ENCODE data around the gene IPPK. TPM values are rescaled to one million over a fixed set of nuclear protein-coding genes. Genes with fewer than 3 reads are reported as not detected.
"Not testable (repeated sequence)": the region's sequence is repeated elsewhere in the genome, so short reads cannot be mapped to it uniquely, and the experiment has no call there.

Gene IPPK
- total RNA-seq, 1 donor from 2014 or later = 10.1 TPM

- no peak for TF ChIP-seq CTCF (IDR thresholded peaks at IDR 0.05; ENCODE audit: unreplicated experiment)
- Mint-ChIP-seq H3K27ac (ENCODE audit: unreplicated experiment) (no peak overlapping the region), H3K4me1 (ENCODE audit: unreplicated experiment) (no peaks in the 10 kb centered on the region), H3K9me3 (ENCODE audit: unreplicated experiment) (no peaks in the 10 kb centered on the region), H3K36me3 (ENCODE audit: low read depth, unreplicated experiment) (peaks cover 19% of the 10 kb centered on the region), H3K27me3 (ENCODE audit: unreplicated experiment) (no peaks in the 10 kb centered on the region), H3K4me3 (ENCODE audit: unreplicated experiment) (no peak overlapping the region)
- DNase-seq (ENCODE audit: low spot score) = no peak
Observed at GRCh38 chr9:92627651-92628050, 42.3 kb downstream of the IPPK start.

GRCh38 chr9:92626484-92626883, 43.4 kb downstream of the IPPK start:
- no peak for DNase-seq (ENCODE audit: low spot score)
- Mint-ChIP-seq H3K36me3 (ENCODE audit: low read depth, unreplicated experiment) (peaks cover 12% of the 10 kb centered on the region), H3K4me3 (ENCODE audit: unreplicated experiment) (no peak overlapping the region), H3K9me3 (ENCODE audit: unreplicated experiment) (no peaks in the 10 kb centered on the region), H3K27me3 (ENCODE audit: unreplicated experiment) (no peaks in the 10 kb centered on the region), H3K4me1 (ENCODE audit: unreplicated experiment) (no peaks in the 10 kb centered on the region), H3K27ac (ENCODE audit: unreplicated experiment) (no peak overlapping the region)
- no peak for TF ChIP-seq CTCF (IDR thresholded peaks at IDR 0.05; ENCODE audit: unreplicated experiment)

GRCh38 chr9:92623936-92624335, 46.0 kb downstream of the IPPK start:
- not testable (repeated sequence) for H3K4me1 Mint-ChIP-seq (ENCODE audit: unreplicated experiment); H3K27me3 Mint-ChIP-seq (ENCODE audit: unreplicated experiment)

GRCh38 chr9:92620845-92621244, 49.1 kb downstream of the IPPK start:
- Mint-ChIP-seq H3K4me3 (ENCODE audit: unreplicated experiment) (no peak overlapping the region), H3K9me3 (ENCODE audit: unreplicated experiment) (no peaks in the 10 kb centered on the region), H3K4me1 (ENCODE audit: unreplicated experiment) (peaks cover under 1% of the 10 kb centered on the region), H3K27ac (ENCODE audit: unreplicated experiment) (no peak overlapping the region), H3K27me3 (ENCODE audit: unreplicated experiment) (no peaks in the 10 kb centered on the region), H3K36me3 (ENCODE audit: low read depth, unreplicated experiment) (peaks cover 11% of the 10 kb centered on the region)
- no peak for DNase-seq (ENCODE audit: low spot score)
- TF ChIP-seq CTCF (IDR thresholded peaks at IDR 0.05; ENCODE audit: unreplicated experiment) = no peak

More at GRCh38 chr9:92623936-92624335, 46.0 kb downstream of the IPPK start:
- H3K9me3 Mint-ChIP-seq (ENCODE audit: unreplicated experiment); H3K36me3 Mint-ChIP-seq (ENCODE audit: low read depth, unreplicated experiment); DNase-seq (ENCODE audit: low spot score); H3K27ac Mint-ChIP-seq (ENCODE audit: unreplicated experiment); H3K4me3 Mint-ChIP-seq (ENCODE audit: unreplicated experiment): not testable (repeated sequence)

- Mint-ChIP-seq H3K4me1 (ENCODE audit: unreplicated experiment) (peaks cover 6% of the 10 kb centered on the region), H3K27ac (ENCODE audit: unreplicated experiment) (no peak overlapping the region), H3K27me3 (ENCODE audit: unreplicated experiment) (no peaks in the 10 kb centered on the region), H3K4me3 (ENCODE audit: unreplicated experiment) (no peak overlapping the region), H3K9me3 (ENCODE audit: unreplicated experiment) (no peaks in the 10 kb centered on the region), H3K36me3 (ENCODE audit: low read depth, unreplicated experiment) (peaks cover 20% of the 10 kb centered on the region)
- no peak for DNase-seq (ENCODE audit: low spot score)
- no peak for TF ChIP-seq CTCF (IDR thresholded peaks at IDR 0.05; ENCODE audit: unreplicated experiment)
Observed at GRCh38 chr9:92619601-92620300, 50.2 kb downstream of the IPPK start.

All from endothelial cell (in vitro differentiated cells).